ENCODE results near the gene TRA2B.

TRA2B gene

GRCh38 chr3:185937689-185938374, at the start of gene TRA2B:
Gene TRA2B (minus strand): TSS chr3:185938014. CDS start chr3:185937860, 154 bp downstream.
- DNase-seq (ENCODE audit: low read depth) = peak; percentile 98

GRCh38 chr3:185986198-185986777, 48.5 kb upstream of the TRA2B start:
- no peak for DNase-seq (ENCODE audit: low read depth)

GRCh38 chr3:185984203-185984602, 46.4 kb upstream of the TRA2B start:
- no peak for DNase-seq (ENCODE audit: low read depth)

- DNase-seq (ENCODE audit: low read depth) = peak; percentile 57
Observed at GRCh38 chr3:185983495-185984141, 45.8 kb upstream of the TRA2B start.

- no peak for DNase-seq (ENCODE audit: low read depth)
Observed at GRCh38 chr3:185982632-185983031, 44.8 kb upstream of the TRA2B start.

GRCh38 chr3:185981621-185982020, 43.8 kb upstream of the TRA2B start:
- no peak for DNase-seq (ENCODE audit: low read depth)

GRCh38 chr3:185979721-185980121, 41.9 kb upstream of the TRA2B start:
- no peak for DNase-seq (ENCODE audit: low read depth)

GRCh38 chr3:185978516-185978915, 40.7 kb upstream of the TRA2B start:
- DNase-seq (ENCODE audit: low read depth) = no peak

- no peak for DNase-seq (ENCODE audit: low read depth)
Observed at GRCh38 chr3:185977679-185978040, 39.8 kb upstream of the TRA2B start.

- DNase-seq (ENCODE audit: low read depth) = peak; percentile 52
Observed at GRCh38 chr3:185976977-185977678, 39.3 kb upstream of the TRA2B start.

- no peak for DNase-seq (ENCODE audit: low read depth)
Observed at GRCh38 chr3:185976100-185976499, 38.3 kb upstream of the TRA2B start.

GRCh38 chr3:185971579-185971978, 33.8 kb upstream of the TRA2B start:
- no peak for DNase-seq (ENCODE audit: low read depth)

- DNase-seq (ENCODE audit: low read depth) = no peak
Observed at GRCh38 chr3:185968168-185968567, 30.4 kb upstream of the TRA2B start.

GRCh38 chr3:185966655-185967054, 28.8 kb upstream of the TRA2B start:
- no peak for DNase-seq (ENCODE audit: low read depth)

GRCh38 chr3:185965496-185965895, 27.7 kb upstream of the TRA2B start:
- no peak for DNase-seq (ENCODE audit: low read depth)

GRCh38 chr3:185961675-185962232, 23.9 kb upstream of the TRA2B start:
- DNase-seq (ENCODE audit: low read depth) = no peak

GRCh38 chr3:185960522-185961288, 22.9 kb upstream of the TRA2B start:
- no peak for DNase-seq (ENCODE audit: low read depth)

- peak; percentile 93 for DNase-seq (ENCODE audit: low read depth)
Observed at GRCh38 chr3:185959609-185960521, 22.1 kb upstream of the TRA2B start.

GRCh38 chr3:185958626-185959025, 20.8 kb upstream of the TRA2B start:
- DNase-seq (ENCODE audit: low read depth) = no peak

- DNase-seq (ENCODE audit: low read depth) = no peak
Observed at GRCh38 chr3:185956244-185956643, 18.4 kb upstream of the TRA2B start.

- no peak for DNase-seq (ENCODE audit: low read depth)
Observed at GRCh38 chr3:185954366-185954723, 16.5 kb upstream of the TRA2B start.
